Prostate gland (tissue), 2 donors: ENCODE measurements around the gene KCTD3.

Experiments
- CTCF ChIP-seq, 4 experiments: fragments of 200-600 bp in 2 of 4; fragments of 450-650 bp in 2 of 4; sonication (generic) in 2 of 4; IDR thresholded peaks; 1 replicate in 3 of 4; 2 replicates in 1 of 4; pipeline ENCODE4 v1.5.1; 2016 to 2019; ENCODE audit warnings: antibody characterized with exemption in 4 of 4, mild to moderate bottlenecking in 2 of 4, moderate library complexity in 2 of 4
- POLR2A ChIP-seq: fragments of 450-650 bp; IDR thresholded peaks from one replicate; pipeline ENCODE4 v1.6.1; 2016; ENCODE audit warnings: antibody characterized with exemption, mild to moderate bottlenecking
- POLR2AphosphoS5 ChIP-seq: sonication (generic); formaldehyde crosslinking; IDR thresholded peaks from one replicate; pipeline ENCODE4 v1.6.1; 2017; ENCODE audit warnings: antibody characterized with exemption

- TF ChIP-seq POLR2A (no peak), CTCF (IDR thresholded peaks at IDR 0.05) (no peak), POLR2AphosphoS5 (no peak)
Measured at GRCh38 chr1:215623162-215623561, 56.1 kb downstream of the KCTD3 start.
